ENCODE measurements around the gene TBC1D22A.

The TBC1D22A gene

DNA sequence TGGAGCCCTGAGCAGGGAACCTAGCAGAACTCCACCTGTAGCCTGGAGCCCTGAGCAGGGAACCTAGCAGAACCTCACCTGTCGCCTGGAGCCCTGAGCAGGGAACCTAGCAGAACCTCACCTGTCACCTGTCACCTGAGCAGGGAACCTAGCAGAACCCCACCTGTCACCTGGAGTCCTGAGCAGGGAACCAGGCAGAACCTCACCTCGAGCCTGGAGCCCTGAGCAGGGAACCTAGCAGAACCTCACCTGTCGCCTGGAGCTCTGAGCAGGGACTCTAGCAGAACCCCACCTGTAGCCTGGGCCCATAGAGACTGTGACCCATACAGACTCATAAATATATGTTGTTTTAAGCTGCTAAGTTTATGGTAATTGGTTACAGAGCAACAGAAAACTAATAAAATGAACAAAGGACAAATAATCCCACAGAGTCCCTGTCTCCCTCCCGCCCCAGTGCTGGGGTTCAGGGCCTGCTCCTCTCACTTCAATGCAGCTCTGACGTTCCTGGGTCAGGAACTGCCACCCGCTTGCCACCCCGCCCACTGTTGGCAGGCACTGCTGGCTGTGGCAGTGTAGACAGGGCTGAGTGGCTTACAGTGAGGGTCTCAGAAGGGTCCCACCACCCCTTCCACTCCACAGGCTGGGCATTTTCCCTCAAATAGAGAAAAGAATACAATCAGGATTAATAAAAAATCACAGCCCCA lies 259.1 kb downstream of the TBC1D22A start:
- DNase-seq (ENCODE audit: extremely low read depth in 1 of 2, low read depth in 1 of 2): no peak

- no peak for DNase-seq (ENCODE audit: extremely low read depth in 1 of 2, low read depth in 1 of 2)
These were observed 259.6 kb downstream of the TBC1D22A start for GRCh38 chr22:47022075-47022473.

DNA sequence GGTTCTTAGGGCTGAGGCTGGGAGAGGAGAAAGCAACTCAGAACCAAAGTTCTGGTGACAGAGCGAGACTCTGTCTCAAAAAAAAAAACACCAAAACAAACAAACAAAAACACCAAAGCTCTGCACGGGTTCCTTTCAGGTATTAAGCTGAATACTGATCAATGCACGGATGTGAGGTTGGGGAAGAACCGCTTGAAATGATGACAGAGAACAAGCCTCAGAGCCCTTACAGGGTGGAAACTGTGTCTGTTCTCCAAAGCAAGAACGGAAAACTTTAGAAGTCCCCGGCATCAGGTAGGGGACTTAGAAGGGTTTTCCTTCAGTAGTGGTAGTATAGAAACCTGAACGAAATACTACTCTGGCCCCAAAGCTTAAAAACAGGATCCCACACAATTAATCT lies 260.0 kb downstream of the TBC1D22A start:
- no peak for DNase-seq (ENCODE audit: extremely low read depth in 1 of 2, low read depth in 1 of 2)

DNA sequence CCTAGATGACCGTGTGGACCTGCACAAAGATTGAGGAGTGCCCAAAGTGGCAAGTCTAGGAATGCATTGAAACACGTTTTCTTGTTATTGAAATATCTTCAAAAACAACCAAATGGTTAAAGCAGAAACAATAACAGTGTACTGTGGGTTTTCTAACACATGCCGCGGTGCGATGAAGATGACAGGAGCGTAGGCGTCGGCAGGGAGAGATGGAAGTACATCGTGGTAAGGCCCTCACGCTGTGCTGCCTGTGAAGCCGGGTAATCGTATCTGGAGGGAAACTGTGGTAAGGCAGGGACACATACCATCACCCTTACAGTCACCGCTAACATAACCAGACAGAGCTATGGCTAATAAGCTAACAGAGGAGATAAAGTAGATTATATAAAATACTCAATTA lies 261.4 kb downstream of the TBC1D22A start:
- no peak for DNase-seq (ENCODE audit: extremely low read depth in 1 of 2, low read depth in 1 of 2)

- DNase-seq (ENCODE audit: extremely low read depth in 1 of 2, low read depth in 1 of 2): no peak
These were observed 265.3 kb downstream of the TBC1D22A start for GRCh38 chr22:47027766-47028165.

- no peak for DNase-seq (ENCODE audit: extremely low read depth in 1 of 2, low read depth in 1 of 2)
These were observed 267.0 kb downstream of the TBC1D22A start for GRCh38 chr22:47029244-47030074.

DNA sequence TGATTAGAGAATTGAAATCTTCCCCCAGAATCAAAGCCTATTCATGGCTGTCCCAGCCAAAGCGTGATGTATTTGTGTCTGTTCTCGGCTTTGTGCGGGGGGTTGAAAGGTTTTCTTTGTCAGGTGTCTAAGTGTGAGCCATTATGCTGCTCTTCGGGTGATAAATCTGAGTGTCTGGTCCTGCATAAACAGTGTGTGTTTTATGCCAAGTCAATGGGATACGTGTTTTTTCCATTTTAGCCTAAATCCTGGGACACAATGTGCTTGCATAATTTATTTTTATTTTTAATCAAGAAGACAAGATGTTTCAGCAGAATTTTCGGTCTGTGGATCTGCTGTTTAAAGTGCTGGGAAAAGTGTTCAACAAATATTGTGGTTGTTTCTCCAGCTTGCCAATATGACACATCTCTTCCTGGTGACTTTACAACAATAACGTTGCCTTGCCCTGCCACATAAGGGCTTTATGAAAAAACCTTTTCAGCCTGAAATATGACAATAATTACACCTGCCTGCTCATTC lies 267.8 kb downstream of the TBC1D22A start:
- DNase-seq (ENCODE audit: extremely low read depth in 1 of 2, low read depth in 1 of 2): no peak

GRCh38 chr22:47030881-47031627 lies 268.6 kb downstream of the TBC1D22A start:
- DNase-seq (ENCODE audit: extremely low read depth in 1 of 2, low read depth in 1 of 2): no peak

DNA sequence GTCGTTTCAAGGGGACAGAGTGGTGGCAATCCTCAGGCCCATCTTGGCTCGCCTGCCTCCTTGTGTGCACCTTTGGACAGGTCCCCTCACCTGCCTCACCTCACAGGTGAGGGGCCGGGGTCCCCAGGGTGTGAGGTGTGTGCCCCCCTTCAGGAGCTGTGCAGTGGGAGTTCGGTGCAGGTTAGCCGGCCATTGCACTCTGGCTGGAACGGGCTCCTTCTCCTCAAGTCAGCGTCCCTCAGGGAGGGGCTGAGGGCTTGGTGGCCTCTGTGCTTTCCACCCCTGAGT lies 269.1 kb downstream of the TBC1D22A start:
- no peak for DNase-seq (ENCODE audit: extremely low read depth in 1 of 2, low read depth in 1 of 2)

GRCh38 chr22:47032091-47032943 lies 269.9 kb downstream of the TBC1D22A start:
- no peak for DNase-seq (ENCODE audit: extremely low read depth in 1 of 2, low read depth in 1 of 2)

- DNase-seq (ENCODE audit: extremely low read depth in 1 of 2, low read depth in 1 of 2): no peak
These were observed 270.7 kb downstream of the TBC1D22A start for GRCh38 chr22:47032956-47033647.

GRCh38 chr22:47033648-47034000 lies 271.2 kb downstream of the TBC1D22A start:
- no peak for DNase-seq (ENCODE audit: extremely low read depth in 1 of 2, low read depth in 1 of 2)

GRCh38 chr22:47034076-47034808 lies 271.8 kb downstream of the TBC1D22A start:
- no peak for DNase-seq (ENCODE audit: extremely low read depth in 1 of 2, low read depth in 1 of 2)

- DNase-seq (ENCODE audit: extremely low read depth in 1 of 2, low read depth in 1 of 2): no peak
These were observed 272.5 kb downstream of the TBC1D22A start for GRCh38 chr22:47034905-47035419.

DNA sequence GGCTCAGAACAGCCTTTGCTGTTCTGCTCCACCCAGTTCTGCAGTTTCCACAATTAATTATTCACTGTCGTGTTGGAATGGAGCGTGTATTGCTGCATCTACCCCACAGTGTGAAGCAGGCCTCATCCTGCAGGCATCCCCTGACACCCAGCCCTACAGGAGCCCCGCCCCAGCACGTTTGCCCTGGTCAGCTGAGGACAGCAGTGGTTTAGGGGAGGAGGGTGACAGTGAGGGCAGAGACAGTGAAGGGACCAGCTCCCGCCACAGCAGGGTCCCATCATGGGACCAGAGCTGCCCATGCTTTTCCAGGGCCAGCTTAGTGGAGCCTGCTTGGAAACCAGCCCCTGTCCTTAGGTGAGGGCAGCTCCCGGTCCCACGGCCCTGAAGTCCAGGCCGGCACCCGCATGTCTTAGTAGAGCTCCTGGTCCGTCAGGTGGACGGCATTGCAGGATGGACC lies 273.0 kb downstream of the TBC1D22A start:
- DNase-seq (ENCODE audit: extremely low read depth in 1 of 2, low read depth in 1 of 2): no peak

DNA sequence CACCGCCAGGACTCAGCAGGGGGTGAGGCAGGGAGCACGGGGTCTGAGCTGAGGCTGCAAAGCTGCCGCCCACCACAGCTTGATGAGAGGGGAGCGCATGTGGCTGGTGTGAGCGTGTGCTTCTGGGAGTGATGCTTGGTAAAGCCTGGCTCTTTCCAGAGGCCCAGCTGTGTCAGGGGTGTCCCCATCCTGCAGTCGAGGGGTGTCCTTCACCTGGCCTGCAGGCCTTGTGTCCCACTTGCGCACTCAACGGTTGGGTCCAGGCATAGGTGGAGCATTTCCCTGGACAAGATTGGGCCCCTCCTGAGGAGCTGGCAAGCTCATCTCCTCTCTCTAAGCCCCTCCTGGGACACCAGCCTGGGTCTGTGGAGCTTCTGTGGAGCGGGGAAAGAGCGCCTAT lies 273.9 kb downstream of the TBC1D22A start:
- no peak for DNase-seq (ENCODE audit: extremely low read depth in 1 of 2, low read depth in 1 of 2)

GRCh38 chr22:47036936-47037485 lies 274.6 kb downstream of the TBC1D22A start:
- DNase-seq (ENCODE audit: extremely low read depth in 1 of 2, low read depth in 1 of 2): no peak

DNA sequence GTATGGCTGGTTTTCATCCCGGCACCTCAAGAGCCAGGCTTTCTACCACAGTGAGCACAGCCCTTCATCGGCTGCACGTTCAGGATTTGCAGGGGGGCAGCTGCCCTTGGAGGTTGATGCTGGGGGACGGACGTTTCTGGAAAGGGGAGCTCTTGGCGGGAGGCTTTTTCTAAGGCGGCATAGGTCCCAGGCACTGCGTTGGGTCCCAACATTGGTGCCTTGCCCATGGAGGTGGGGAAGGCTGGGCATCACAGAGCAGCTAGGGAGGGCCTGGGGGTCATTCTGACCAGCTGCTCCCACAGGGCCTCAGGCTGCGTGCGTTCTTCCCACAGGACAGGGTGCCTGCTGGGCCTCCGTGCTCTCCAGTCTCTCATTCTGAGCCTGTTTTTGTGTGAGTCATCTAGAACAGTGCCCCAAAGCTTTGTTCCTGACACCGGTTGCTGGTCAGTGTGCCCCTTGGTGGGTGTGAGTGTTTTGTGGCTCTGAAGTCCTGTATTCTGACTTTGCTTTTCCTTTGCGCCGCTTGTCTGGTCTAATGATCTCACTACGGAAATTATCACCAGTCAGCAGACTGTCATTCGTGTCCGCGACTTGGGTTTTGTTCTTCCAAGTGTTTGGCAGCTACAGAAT lies 275.9 kb downstream of the TBC1D22A start:
- DNase-seq (ENCODE audit: extremely low read depth in 1 of 2, low read depth in 1 of 2): no peak
